Stimulated activated CD4-positive, alpha-beta T cell treated with anti-CD3 and anti-CD28 coated beads, TNF-alpha, amount 100 ng/mL, for 24 hours (primary cell): ENCODE data around the gene GPR37L1.
"Not testable (repeated sequence)": the region's sequence is repeated elsewhere in the genome, so short reads cannot be mapped to it uniquely, and the experiment has no call there.

Experiments
- DNase-seq, 3 experiments: peaks; one replicate each; pipeline ENCODE4 v3.0.0-alpha.2; 2020; ENCODE audit warnings: low read depth in 3 of 3

GPR37L1 gene

GRCh38 chr1:202170726-202171125 lies 48.0 kb downstream of the GPR37L1 start:
- no peak for DNase-seq

DNA sequence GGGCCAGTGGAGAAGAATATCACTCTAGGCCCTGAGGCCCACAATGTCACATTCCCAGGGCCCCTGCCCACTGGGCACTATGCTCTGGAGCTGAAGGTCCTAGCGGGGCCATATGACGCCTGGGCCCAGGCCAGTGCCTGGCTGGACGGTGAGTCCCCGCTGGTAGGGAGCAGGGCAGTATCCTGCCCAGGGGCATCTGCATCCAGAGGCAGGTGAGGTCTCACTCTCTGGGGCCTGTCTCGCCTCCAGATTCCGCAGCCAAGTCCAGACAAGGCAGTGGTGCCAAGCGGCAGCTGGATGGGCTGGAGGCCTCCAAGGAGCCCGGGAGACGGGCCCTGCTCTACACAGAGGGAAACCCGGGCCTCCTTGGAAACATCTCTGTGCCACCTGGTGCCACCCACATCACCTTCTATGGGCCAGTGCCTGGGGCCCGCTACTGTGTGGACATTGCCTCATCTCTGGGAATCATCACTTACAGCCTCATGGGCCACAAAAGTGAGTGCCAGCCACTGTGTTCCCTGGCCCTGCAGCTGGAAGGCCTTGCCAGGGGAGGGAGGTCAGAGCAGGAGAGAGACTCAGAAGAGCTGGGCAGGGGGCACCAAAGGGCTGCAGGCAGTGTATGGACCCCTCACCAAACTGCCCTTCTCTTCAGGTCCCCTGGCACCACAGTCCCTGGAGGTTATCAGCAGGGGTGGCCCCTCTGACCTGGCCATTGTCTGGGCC lies 48.7 kb downstream of the GPR37L1 start:
- DNase-seq: no peak

DNA sequence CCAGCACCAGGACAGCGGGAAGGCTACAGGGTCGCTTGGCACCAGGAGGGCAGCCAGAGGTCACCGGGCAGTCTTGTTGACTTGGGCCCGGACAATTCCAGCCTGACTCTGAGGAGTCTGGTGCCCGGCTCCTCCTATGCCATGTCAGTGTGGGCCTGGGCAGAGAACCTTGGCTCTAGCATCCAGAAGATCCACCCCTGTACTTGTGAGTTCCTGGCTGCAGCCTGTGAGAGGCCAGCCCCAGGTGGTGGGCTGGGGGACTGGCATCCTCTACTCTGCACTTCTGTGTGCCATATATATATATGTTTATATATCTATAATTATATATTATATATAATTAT lies 49.3 kb downstream of the GPR37L1 start:
- no peak for DNase-seq

- DNase-seq: no peak
Measured at GRCh38 chr1:202173993-202174392, 51.3 kb downstream of the GPR37L1 start.

DNA sequence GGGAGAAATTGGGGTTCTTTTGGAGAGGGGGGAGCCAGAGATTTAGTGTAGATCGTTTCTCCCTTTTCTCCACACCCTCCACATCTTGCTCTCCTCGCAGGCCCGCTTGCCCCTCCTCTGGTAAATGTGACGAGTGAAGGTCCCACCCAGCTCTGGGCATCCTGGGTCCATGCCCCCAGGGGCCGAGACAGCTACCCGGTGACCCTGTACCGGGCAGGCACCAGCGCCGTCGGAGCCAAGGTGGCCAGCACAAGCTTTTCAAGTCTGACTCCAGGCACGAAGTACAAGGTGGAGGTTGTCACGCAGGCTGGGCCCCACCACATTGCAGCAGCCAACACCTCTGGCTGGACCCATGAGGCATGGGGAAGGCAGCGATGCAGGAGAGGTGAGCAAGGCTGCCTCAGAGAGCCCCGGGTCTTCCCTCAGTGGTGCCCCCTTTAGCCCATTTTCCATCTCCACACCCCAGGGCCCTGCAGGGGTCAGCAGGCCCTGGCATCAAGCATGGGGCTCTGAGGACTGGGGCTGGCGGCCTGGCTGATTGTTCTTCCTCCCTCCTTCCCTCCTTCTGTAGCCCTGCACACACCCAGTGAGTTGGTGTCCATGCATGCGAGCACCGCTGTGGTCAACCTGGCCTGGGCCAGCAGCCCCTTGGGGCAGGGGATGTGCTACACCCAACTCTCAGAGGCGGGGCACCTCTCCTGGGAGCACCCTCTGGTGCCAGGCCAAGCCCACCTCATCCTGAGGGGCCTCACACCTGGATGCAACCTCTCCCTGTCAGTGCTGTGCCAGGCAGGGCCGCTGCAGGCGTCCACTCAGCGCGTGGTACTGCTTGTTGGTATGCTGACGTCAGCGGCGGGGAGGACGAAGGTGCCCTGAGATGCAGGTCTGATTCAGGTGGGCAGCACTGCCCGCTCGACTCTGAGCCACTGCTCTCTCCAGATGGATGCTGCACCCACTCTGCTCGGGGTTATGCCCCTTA lies 54.5 kb downstream of the GPR37L1 start:
- DNase-seq: no peak

GRCh38 chr1:202179828-202180750 lies 57.4 kb downstream of the GPR37L1 start:
- DNase-seq: no peak

- DNase-seq: not testable (repeated sequence)
Measured at GRCh38 chr1:202180751-202181139, 58.0 kb downstream of the GPR37L1 start.

DNA sequence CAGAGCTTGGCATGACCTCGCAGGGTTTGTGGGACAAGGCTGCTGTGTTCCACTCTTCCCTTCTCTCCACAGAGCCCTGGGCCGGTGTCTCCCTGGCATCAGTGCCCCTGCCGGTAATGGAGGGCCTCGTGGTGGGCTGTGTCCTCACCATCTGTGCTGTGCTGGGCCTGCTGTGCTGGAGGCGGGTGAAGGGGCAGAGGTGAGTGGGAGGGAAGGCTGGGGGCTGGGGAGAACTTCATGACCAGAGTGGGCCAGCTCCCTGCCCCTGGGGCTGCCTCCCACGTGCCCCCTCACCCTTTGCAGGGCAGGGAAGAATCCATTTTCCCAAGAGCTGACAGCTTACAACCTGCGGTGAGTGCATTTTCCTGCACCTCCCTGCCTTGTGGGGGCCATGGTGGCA lies 58.9 kb downstream of the GPR37L1 start:
- DNase-seq: no peak

- DNase-seq: no peak
Measured at GRCh38 chr1:202182040-202182877, 59.5 kb downstream of the GPR37L1 start.
